Cardiac fibroblast (primary cell): ENCODE measurements around the gene ASIP.

Experiments used
- DNase-seq, 2 donors: peaks; one replicate each; pipeline versions ENCODE4 v3.0.0 to v3.0.0-alpha.2; 2010; ENCODE audit warnings: low read depth in 2 of 2
- H3K4me3 ChIP-seq, 2 donors: replicated peaks in 1 of 2; 1 replicate in 1 of 2; 2 replicates in 1 of 2; pipeline ENCODE4 v1.5.1; 2011; ENCODE audit warnings: low read depth in 2 of 2, low read length in 2 of 2, mild to moderate bottlenecking in 2 of 2, moderate library complexity in 1 of 2
- CTCF ChIP-seq: IDR thresholded peaks from one replicate; pipeline ENCODE4 v1.5.1; 2011; ENCODE audit warnings: low read depth, mild to moderate bottlenecking, low read length, inconsistent platforms

ASIP gene

GRCh38 chr20:34268851-34269636 is 27.8 kb downstream of the ASIP start:
- H3K4me3 ChIP-seq = peak overlapping the region; percentile 32 to 42
- TF ChIP-seq CTCF = no peak
- peak; percentile 24 to 32 for DNase-seq

- H3K4me3 ChIP-seq = no peak overlapping the region
- no peak for TF ChIP-seq CTCF
- DNase-seq = peak; percentile 89
Measured at GRCh38 chr20:34269996-34270627, 28.9 kb downstream of the ASIP start.

- no peak overlapping the region for H3K4me3 ChIP-seq
- no peak for TF ChIP-seq CTCF
- peak; percentile 87 to 97 for DNase-seq
Measured at GRCh38 chr20:34271956-34272355, 30.7 kb downstream of the ASIP start.

- TF ChIP-seq CTCF = no peak
- no peak overlapping the region for H3K4me3 ChIP-seq
- no peak for DNase-seq
Measured at GRCh38 chr20:34274694-34275093, 33.5 kb downstream of the ASIP start.

- DNase-seq = no peak
- no peak for TF ChIP-seq CTCF
- no peak overlapping the region for H3K4me3 ChIP-seq
Measured at GRCh38 chr20:34281177-34281576, 40.0 kb downstream of the ASIP start.

- DNase-seq = no peak
- no peak overlapping the region for H3K4me3 ChIP-seq
- no peak for TF ChIP-seq CTCF
Measured at GRCh38 chr20:34282041-34282440, 40.8 kb downstream of the ASIP start.
